Heart right ventricle (tissue), 16 donors: Measurements from ENCODE around the gene PPP1CA. TPM values are rescaled to one million over a fixed set of nuclear protein-coding genes. Genes with fewer than 3 reads are reported as not detected.

Experiments
- ATAC-seq, 8 donors: fragments of 200-7000 bp; cut with Tn5 transposase; one replicate each; pipeline ENCODE4 v1.9.1; 2020; ENCODE audit warnings: mild to moderate bottlenecking in 8 of 8, moderate library complexity in 8 of 8, moderate number of reproducible peaks in 1 of 8
- DNase-seq, 2 donors: peaks; one replicate each; pipeline ENCODE4 v3.0.0-alpha.2; 2020
- H3K27ac ChIP-seq, 10 donors: fragments of 200-600 bp; sonication (generic) in 2 of 10; one replicate each; pipeline versions ENCODE4 v1.5.0 to v1.8.0; 2020 to 2022; ENCODE audit warnings: mild to moderate bottlenecking in 3 of 10
- H3K27me3 ChIP-seq, 7 donors: fragments of 200-600 bp; one replicate each; pipeline ENCODE4 v1.8.0; 2021 to 2022; ENCODE audit warnings: mild to moderate bottlenecking in 2 of 7
- H3K36me3 ChIP-seq, 9 donors: fragments of 200-600 bp; sonication (generic) in 1 of 9; one replicate each; pipeline versions ENCODE4 v1.5.0 to v1.8.0; 2020 to 2022; ENCODE audit warnings: mild to moderate bottlenecking in 2 of 9
- H3K4me1 ChIP-seq, 9 donors: fragments of 200-600 bp; sonication (generic) in 1 of 9; one replicate each; pipeline versions ENCODE4 v1.5.0 to v1.8.0; 2020 to 2022; ENCODE audit warnings: mild to moderate bottlenecking in 4 of 9
- H3K4me3 ChIP-seq, 10 donors: fragments of 200-600 bp; sonication (generic) in 2 of 10; one replicate each; pipeline versions ENCODE4 v1.5.0 to v1.8.0; 2020 to 2022; ENCODE audit warnings: mild to moderate bottlenecking in 7 of 10, moderate library complexity in 2 of 10
- H3K9me3 ChIP-seq, 11 donors: fragments of 200-600 bp in 10 of 11; sonication (generic) in 2 of 11; one replicate each; pipeline versions ENCODE4 v1.5.0 to v1.8.0; 2013 to 2022; ENCODE audit warnings: mild to moderate bottlenecking in 2 of 11, control low read depth in 1 of 11, moderate library complexity in 1 of 11
- CTCF ChIP-seq, 9 donors: fragments of 200-600 bp; sonication (generic) in 2 of 9; IDR thresholded peaks; one replicate each; pipeline versions ENCODE4 v1.5.0 to v1.8.0; 2021 to 2022; ENCODE audit warnings: antibody characterized with exemption in 9 of 9, mild to moderate bottlenecking in 5 of 9, moderate library complexity in 1 of 9
- WGBS, 2 donors: extraction: QIAGEN DNeasy Blood & Tissue Kit; methylation state at CpG; one replicate each; pipeline ENCODE4 v1.1.7; 2013; ENCODE audit warnings: inconsistent platforms in 1 of 2; 5-methylcytosine and 5-hydroxymethylcytosine counted together
- intact Hi-C, 10 donors: fragments of 100-400 bp; cut with DNase I; formaldehyde crosslinking; loops; one replicate each; pipeline versions ENCODE4 v1.11.1 to v1.14.2; 2022
- polyA plus RNA-seq, 2 donors: library from polyadenylated mRNA; stranded (reverse); fragments of 200-250 nt; gene quantifications; one replicate each; pipeline ENCODE4 v1.2.3, GENCODE V29; 2013
- total RNA-seq, 10 donors: library from RNA; stranded (reverse); fragmentation: NEBNext Ultra II Directional in 3 of 10; extraction: Animal tissue kit (Norgen Biotek cat#: 25700) in 3 of 10; gene quantifications; one replicate each; pipeline versions ENCODE4 v1.2.1 to v1.2.4, GENCODE V29; 2021 to 2023
- donor health status: Arrhythmogenic right ventricular cardiomyopathy.
- donor health status: ischemic (EF 13 %, LVEDD 7.1; RV severe dilation, severe dysfunction).
- donor health status: healthy with polysubstance abuse.
- donor health status: DM: no; HTN: yes; CAD: no.
- donor health status: DM: no; HTN: no; CAD: no.
- donor health status: ischemic (EF 25% LVEDD 6.9; RV normal size, moderate dysfunction).
- donor health status: ischemic (EF 25% LVEDD 5.7; RV mildly dilated, moderate dysfunction).
- donor health status: healthy.
- donor health status: DM: yes; HTN: yes; CAD: no.
- donor health status: Ischemic cardiomyopathy.
- donor health status: ischemic (EF 35%, LVEDD 5.7; RV mildly dilated, moderate dysfunction).
- donor health status: nonischemic (EF 11% LVEDD 7.7; RV severe dilation, severe dysfunction).
- donor health status: DM: yes; HTN: yes; CAD: no.
- donor health status: PGD.
- donor health status: ischemic (EF 29% LVEDD 5.4; RV normal size, mild dysfunction).
- donor health status: nonischemic (EF 23%, LVEDD 6.1; RV moderate dilation, normal function).

PPP1CA gene
- total and polyA plus RNA-seq, 12 donors, result 80.2 to 186 (median 103) TPM

GRCh38 chr11:67397536-67397935, 4.1 kb downstream of the PPP1CA start:
- intact Hi-C loops, result loop anchor here in 2 of 10 donors (2.0 to 10.0 kb wide), 2 partner anchors 107 to 109 kb away; partner anchors contain the start of genes CDK2AP2 (in 1 of the 2) and PITPNM1 (in 1 of the 2)
- 42 to 66% methylated on average over 6 of the region's 6 CpGs for WGBS, 2 donors
- H3K27me3 ChIP-seq, result no peaks in the 10 kb centered on the region
- peak overlapping the region in 2 of 10 donors; percentile 24 to 56 for H3K27ac ChIP-seq
- TF ChIP-seq CTCF (IDR thresholded peaks at IDR 0.05), result no peak
- no peak for ATAC-seq
- H3K4me3 ChIP-seq, result no peak overlapping the region
- DNase-seq, result no peak
- peaks cover 0 to 65% (median 26%) of the 10 kb centered on the region in 9 donors for H3K36me3 ChIP-seq
- no peaks in the 10 kb centered on the region for H3K9me3 ChIP-seq
- H3K4me1 ChIP-seq, result peaks cover 2 to 59% (median 45%) of the 10 kb centered on the region in 9 donors

GRCh38 chr11:67396587-67397389, 4.9 kb downstream of the PPP1CA start:
- no peak for ATAC-seq
- intact Hi-C loops, result loop anchor here in 2 of 10 donors (2.0 to 10.0 kb wide), 2 partner anchors 108 to 110 kb away; partner anchors contain the start of genes CDK2AP2 (in 1 of the 2) and PITPNM1 (in 1 of the 2)

GRCh38 chr11:67396259-67396581, 5.4 kb downstream of the PPP1CA start:
- no peak for TF ChIP-seq CTCF (IDR thresholded peaks at IDR 0.05)
- Histone ChIP-seq H3K27ac (peak overlapping the region in 1 of 10 donors; percentile 21), H3K4me3 (no peak overlapping the region), H3K27me3 (no peaks in the 10 kb centered on the region), H3K36me3 (peaks cover 0 to 65% (median 26%) of the 10 kb centered on the region in 9 donors), H3K9me3 (no peaks in the 10 kb centered on the region), H3K4me1 (peaks cover 4 to 57% (median 46%) of the 10 kb centered on the region in 9 donors)
- DNase-seq, result no peak
- intact Hi-C loops, result loop anchor here in 2 of 10 donors (2.0 to 10.0 kb wide), 2 partner anchors 109 to 111 kb away; partner anchors contain the start of genes CDK2AP2 (in 1 of the 2) and PITPNM1 (in 1 of the 2)
- WGBS, 2 donors, result 93% methylated on average over 7 of the region's 7 CpGs
- ATAC-seq, result no peak

More at GRCh38 chr11:67396587-67397389, 4.9 kb downstream of the PPP1CA start:
- Histone ChIP-seq H3K27ac (peak overlapping the region in 4 of 10 donors; percentile 1 to 56 (median 22)), H3K4me3 (no peak overlapping the region), H3K36me3 (peaks cover 0 to 65% (median 26%) of the 10 kb centered on the region in 9 donors), H3K27me3 (no peaks in the 10 kb centered on the region), H3K4me1 (peaks cover 4 to 57% (median 44%) of the 10 kb centered on the region in 9 donors), H3K9me3 (no peaks in the 10 kb centered on the region)
- TF ChIP-seq CTCF (IDR thresholded peaks at IDR 0.05), result no peak
- 54 to 56% methylated on average over 13 of the region's 13 CpGs for WGBS, 2 donors
- DNase-seq, result no peak

GRCh38 chr11:67395555-67396258, 6.0 kb downstream of the PPP1CA start:
- Histone ChIP-seq H3K36me3 (peaks cover 0 to 65% (median 26%) of the 10 kb centered on the region in 9 donors), H3K4me3 (no peak overlapping the region), H3K4me1 (peaks cover 4 to 59% (median 49%) of the 10 kb centered on the region in 9 donors), H3K27me3 (no peaks in the 10 kb centered on the region), H3K9me3 (no peaks in the 10 kb centered on the region), H3K27ac (no peak overlapping the region)
- WGBS, 2 donors, result 86 to 87% methylated on average over 19 of the region's 19 CpGs
- ATAC-seq (no peak), DNase-seq (no peak)
- no peak for TF ChIP-seq CTCF (IDR thresholded peaks at IDR 0.05)
- intact Hi-C loops, result loop anchor here in 2 of 10 donors (2.0 to 10.0 kb wide), 2 partner anchors 109 to 111 kb away; partner anchors contain the start of genes CDK2AP2 (in 1 of the 2) and PITPNM1 (in 1 of the 2)
